Hepatocyte (in vitro differentiated cells): Measurements from ENCODE around the gene PRELID3B. TPM values are rescaled to one million over a fixed set of nuclear protein-coding genes. Genes with fewer than 3 reads are reported as not detected.

Experiments
- DNase-seq: peaks from one replicate; pipeline ENCODE4 v3.0.0-alpha.2; 2016; ENCODE audit warnings: low spot score
- H2AFZ ChIP-seq: fragments of 200-600 bp; sonication (generic); 2 replicates; pipeline ENCODE4 v1.6.0; 2016; ENCODE audit warnings: antibody characterized with exemption, mild to moderate bottlenecking
- H3K27ac ChIP-seq: fragments of 200-600 bp; sonication (generic); 2 replicates; pipeline ENCODE4 v1.5.1; 2016; ENCODE audit warnings: mild to moderate bottlenecking
- H3K27me3 ChIP-seq: fragments of 200-600 bp; sonication (generic); 2 replicates; pipeline ENCODE4 v1.6.1; 2016
- H3K36me3 ChIP-seq: fragments of 200-600 bp; sonication (generic); replicated peaks from 2 replicates; pipeline ENCODE4 v1.5.1; 2016; ENCODE audit warnings: low read depth; ENCODE audit not compliant: insufficient read depth
- H3K4me1 ChIP-seq: fragments of 200-600 bp; sonication (generic); 2 replicates; pipeline ENCODE4 v1.5.1; 2016; ENCODE audit warnings: mild to moderate bottlenecking, moderate library complexity; ENCODE audit not compliant: insufficient read depth
- H3K4me2 ChIP-seq: fragments of 200-600 bp; sonication (generic); 2 replicates; pipeline ENCODE4 v1.6.0; 2016
- H3K4me3 ChIP-seq: fragments of 200-600 bp; sonication (generic); 2 replicates; pipeline ENCODE4 v1.5.1; 2016; ENCODE audit warnings: mild to moderate bottlenecking
- H3K79me2 ChIP-seq: fragments of 200-600 bp; sonication (generic); 2 replicates; pipeline ENCODE4 v1.6.0; 2017; ENCODE audit warnings: mild to moderate bottlenecking
- H3K9me2 ChIP-seq: fragments of 200-600 bp; sonication (generic); replicated peaks from 2 replicates; pipeline ENCODE4 v1.6.0; 2017; ENCODE audit warnings: mild to moderate bottlenecking; ENCODE audit not compliant: insufficient read depth
- H3K9me3 ChIP-seq: fragments of 200-600 bp; sonication (generic); 2 replicates; pipeline ENCODE4 v1.5.1; 2016; ENCODE audit warnings: low read depth, mild to moderate bottlenecking
- H4K20me1 ChIP-seq: fragments of 200-600 bp; sonication (generic); 2 replicates; pipeline ENCODE4 v1.6.0; 2016; ENCODE audit warnings: mild to moderate bottlenecking; ENCODE audit not compliant: insufficient read depth, poor library complexity, severe bottlenecking
- EZH2 ChIP-seq: fragments of 200-600 bp; sonication (generic); IDR thresholded peaks from 2 replicates; pipeline ENCODE4 v1.6.1; 2016; ENCODE audit warnings: antibody characterized with exemption, mild to moderate bottlenecking, borderline replicate concordance
- EZH2phosphoT487 ChIP-seq: fragments of 200-600 bp; sonication (generic); IDR thresholded peaks from one replicate; pipeline ENCODE4 v1.6.1; 2018; ENCODE audit warnings: antibody characterized with exemption, mild to moderate bottlenecking, low read depth, moderate library complexity; ENCODE audit not compliant: unreplicated experiment, severe bottlenecking
- WGBS: methylation state at CpG from one replicate; pipeline ENCODE4 v1.1.6; 2016; ENCODE audit warnings: low lambda C conversion rate; ENCODE audit errors: missing lambda C conversion rate; 5-methylcytosine and 5-hydroxymethylcytosine counted together
- polyA plus RNA-seq: library from polyadenylated mRNA; unstranded; fragments of >200 nt; fragmentation: Nextera tagmentation; extraction: Ambion mirVana; gene quantifications from 2 replicates; pipeline ENCODE4 v1.2.1, GENCODE V29; 2016
- total RNA-seq: library from RNA; depleted of rRNA; stranded (reverse); fragments of >200 nt; gene quantifications from 2 replicates; pipeline ENCODE4 v1.2.3, GENCODE V29; 2014
- TF ChIP-seq, protein P1 (sequence below): fragments of 200-600 bp; sonication (generic); IDR thresholded peaks from 2 replicates; pipeline ENCODE4 v1.5.1; 2016; ENCODE audit warnings: antibody characterized with exemption, mild to moderate bottlenecking; ENCODE audit not compliant: poor library complexity

The PRELID3B gene
- total and polyA plus RNA-seq, 2 experiments from 2014 or later: 38.2 to 75.7 TPM

DNA sequence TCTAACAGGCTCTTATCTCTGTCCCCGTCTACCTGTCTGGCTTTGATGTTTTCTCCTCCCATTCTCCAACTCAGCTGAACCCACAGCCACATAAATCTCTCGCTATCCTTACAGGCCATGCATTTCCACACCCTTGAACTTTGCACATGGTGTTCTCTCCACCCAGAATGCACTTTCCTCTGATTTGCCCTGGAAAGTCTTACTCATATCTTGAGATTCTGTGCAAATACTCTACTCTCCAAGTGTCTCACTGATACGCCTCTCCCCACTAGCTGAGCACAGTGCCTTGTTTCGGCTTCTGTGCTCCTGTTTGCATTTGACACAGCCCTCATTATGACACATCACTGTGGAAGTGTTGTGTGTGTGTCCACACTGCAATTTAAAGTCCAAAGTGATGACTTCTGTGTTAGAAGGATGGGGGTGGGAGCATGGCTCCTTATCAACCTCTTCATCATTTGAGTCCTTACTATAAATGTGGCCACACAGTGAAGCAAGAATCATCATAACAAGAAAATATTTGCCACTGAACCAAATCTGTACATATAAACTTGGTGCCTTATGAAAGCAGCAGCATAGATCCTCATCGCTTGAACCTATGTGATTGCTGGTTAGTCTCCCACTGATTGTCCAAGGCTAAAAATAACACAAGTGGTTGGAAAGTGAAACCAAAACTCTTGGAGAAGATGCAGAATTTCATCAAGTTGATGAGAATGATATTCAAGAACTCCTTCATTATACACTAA lies 5.5 kb upstream of the PRELID3B start:
- Histone ChIP-seq H3K4me1 (peaks cover 20% of the 10 kb centered on the region), H4K20me1 (no peaks in the 10 kb centered on the region), H3K9me3 (no peaks in the 10 kb centered on the region), H3K79me2 (no peaks in the 10 kb centered on the region), H3K27ac (peak overlapping the region; percentile 86), H3K36me3 (no peaks in the 10 kb centered on the region), H3K4me2 (peak overlapping the region; percentile 64), H3K9me2 (no peaks in the 10 kb centered on the region), H3K27me3 (no peaks in the 10 kb centered on the region), H2AFZ (no peak overlapping the region), H3K4me3 (no peak overlapping the region)
- no peak for TF ChIP-seq EZH2
- no peak for TF ChIP-seq EZH2phosphoT487
- TF ChIP-seq, protein P1, sequence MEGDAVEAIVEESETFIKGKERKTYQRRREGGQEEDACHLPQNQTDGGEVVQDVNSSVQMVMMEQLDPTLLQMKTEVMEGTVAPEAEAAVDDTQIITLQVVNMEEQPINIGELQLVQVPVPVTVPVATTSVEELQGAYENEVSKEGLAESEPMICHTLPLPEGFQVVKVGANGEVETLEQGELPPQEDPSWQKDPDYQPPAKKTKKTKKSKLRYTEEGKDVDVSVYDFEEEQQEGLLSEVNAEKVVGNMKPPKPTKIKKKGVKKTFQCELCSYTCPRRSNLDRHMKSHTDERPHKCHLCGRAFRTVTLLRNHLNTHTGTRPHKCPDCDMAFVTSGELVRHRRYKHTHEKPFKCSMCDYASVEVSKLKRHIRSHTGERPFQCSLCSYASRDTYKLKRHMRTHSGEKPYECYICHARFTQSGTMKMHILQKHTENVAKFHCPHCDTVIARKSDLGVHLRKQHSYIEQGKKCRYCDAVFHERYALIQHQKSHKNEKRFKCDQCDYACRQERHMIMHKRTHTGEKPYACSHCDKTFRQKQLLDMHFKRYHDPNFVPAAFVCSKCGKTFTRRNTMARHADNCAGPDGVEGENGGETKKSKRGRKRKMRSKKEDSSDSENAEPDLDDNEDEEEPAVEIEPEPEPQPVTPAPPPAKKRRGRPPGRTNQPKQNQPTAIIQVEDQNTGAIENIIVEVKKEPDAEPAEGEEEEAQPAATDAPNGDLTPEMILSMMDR: no peak
- WGBS: 54% methylated on average over 5 of the region's 5 CpGs
- peak; percentile 85 for DNase-seq

DNA sequence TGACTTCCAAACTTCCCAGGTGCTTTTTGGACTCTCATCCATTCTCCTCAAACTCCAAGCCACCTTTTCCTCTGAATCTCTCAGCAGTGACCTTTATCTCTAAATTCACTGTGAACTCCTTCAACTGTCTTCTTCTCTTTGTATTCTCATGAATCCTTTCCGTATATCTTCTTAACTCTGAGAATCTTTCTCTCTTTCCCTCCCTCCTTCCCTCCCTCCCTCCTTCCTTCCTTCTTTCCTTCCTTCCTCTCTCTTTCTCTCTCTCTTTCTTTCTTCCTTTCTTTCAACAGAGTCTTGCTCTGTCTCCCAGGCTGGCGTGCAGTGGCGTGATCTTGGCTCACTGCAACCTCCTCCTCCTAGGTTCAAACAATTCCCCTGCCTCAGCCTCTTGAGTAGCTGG lies 4.3 kb upstream of the PRELID3B start:
- 90% methylated on average over 3 of the region's 3 CpGs for WGBS
- H3K9me2 ChIP-seq: no peaks in the 10 kb centered on the region
- H3K4me3 ChIP-seq: no peak overlapping the region
- no peaks in the 10 kb centered on the region for H3K36me3 ChIP-seq
- no peak for TF ChIP-seq EZH2phosphoT487
- TF ChIP-seq EZH2: no peak
- TF ChIP-seq, protein P1: no peak
- H2AFZ ChIP-seq: no peak overlapping the region
- H3K27me3 ChIP-seq: no peaks in the 10 kb centered on the region
- DNase-seq: no peak
- no peaks in the 10 kb centered on the region for H4K20me1 ChIP-seq
- H3K4me1 ChIP-seq: peaks cover 22% of the 10 kb centered on the region
- H3K4me2 ChIP-seq: no peak overlapping the region
- peak overlapping the region; percentile 86 for H3K27ac ChIP-seq
- peaks cover 7% of the 10 kb centered on the region for H3K79me2 ChIP-seq
- H3K9me3 ChIP-seq: no peaks in the 10 kb centered on the region

GRCh38 chr20:59044796-59045195 lies 2.2 kb upstream of the PRELID3B start:
- H4K20me1 ChIP-seq: no peaks in the 10 kb centered on the region
- H3K4me1 ChIP-seq: peaks cover 27% of the 10 kb centered on the region
- no peaks in the 10 kb centered on the region for H3K9me2 ChIP-seq
- TF ChIP-seq, protein P1: no peak
- TF ChIP-seq EZH2: no peak
- TF ChIP-seq EZH2phosphoT487: no peak
- H2AFZ ChIP-seq: no peak overlapping the region
- H3K79me2 ChIP-seq: peaks cover 25% of the 10 kb centered on the region
- H3K27me3 ChIP-seq: no peaks in the 10 kb centered on the region
- H3K4me3 ChIP-seq: no peak overlapping the region
- H3K9me3 ChIP-seq: no peaks in the 10 kb centered on the region
- H3K4me2 ChIP-seq: no peak overlapping the region
- 62% methylated on average over 3 of the region's 3 CpGs for WGBS
- H3K36me3 ChIP-seq: no peaks in the 10 kb centered on the region
- DNase-seq: no peak
- no peak overlapping the region for H3K27ac ChIP-seq
